Activated CD8-positive, alpha-beta T cell treated with anti-CD3 and anti-CD28 coated beads, Interleukin-2, amount 10 ng/mL, durations not matched to agents 7 days and 5 days (primary cell): ENCODE results near the gene AKIP1. TPM values are rescaled to one million over a fixed set of nuclear protein-coding genes. Genes with fewer than 3 reads are reported as not detected.
"Not testable (repeated sequence)": the region's sequence is repeated elsewhere in the genome, so short reads cannot be mapped to it uniquely, and the experiment has no call there.

Source experiments
- ATAC-seq: fragments of 150-1000 bp; cut with Tn5 transposase; one replicate; pipeline ENCODE4 v1.10.0; 2021; ENCODE audit warnings: moderate library complexity
- CTCF ChIA-PET: fragments of 350-600 bp; sonication (Branson Sonifier 250); formaldehyde crosslinking; loops from one replicate; lab custom pipeline; 2021; ENCODE audit warnings: antibody characterized with exemption; lab: Charles Lee
- POLR2A ChIA-PET: fragments of 350-600 bp; sonication (Branson Sonifier 250); formaldehyde crosslinking; loops from one replicate; lab custom pipeline; 2021; ENCODE audit warnings: antibody characterized with exemption; lab: Charles Lee
- DNase-seq: peaks from one replicate; pipeline ENCODE4 v3.0.0-alpha.2; 2020
- H3K27ac Mint-ChIP-seq: one replicate; pipeline ENCODE4 v1.8.0; 2021; ENCODE audit warnings: mild to moderate bottlenecking, mixed read lengths
- H3K27me3 Mint-ChIP-seq: one replicate; pipeline ENCODE4 v1.8.0; 2021; ENCODE audit warnings: low read depth, mixed read lengths
- H3K36me3 Mint-ChIP-seq: one replicate; pipeline ENCODE4 v1.8.0; 2021; ENCODE audit warnings: low read depth, mixed read lengths
- H3K4me1 Mint-ChIP-seq: one replicate; pipeline ENCODE4 v1.8.0; 2021; ENCODE audit warnings: low read depth, mixed read lengths
- H3K4me3 Mint-ChIP-seq: one replicate; pipeline ENCODE4 v1.8.0; 2021; ENCODE audit warnings: mild to moderate bottlenecking, mixed read lengths
- H3K9me3 Mint-ChIP-seq: one replicate; pipeline ENCODE4 v1.8.0; 2022; ENCODE audit warnings: mixed read lengths; ENCODE audit not compliant: insufficient read depth
- total RNA-seq, 2 experiments: library from RNA; stranded (reverse); gene quantifications; one replicate each; pipeline ENCODE4 v1.2.3, GENCODE V29; 2021

Gene AKIP1
- total RNA-seq, 2 experiments from 2014 or later, result 26.8 to 27.2 TPM

DNA sequence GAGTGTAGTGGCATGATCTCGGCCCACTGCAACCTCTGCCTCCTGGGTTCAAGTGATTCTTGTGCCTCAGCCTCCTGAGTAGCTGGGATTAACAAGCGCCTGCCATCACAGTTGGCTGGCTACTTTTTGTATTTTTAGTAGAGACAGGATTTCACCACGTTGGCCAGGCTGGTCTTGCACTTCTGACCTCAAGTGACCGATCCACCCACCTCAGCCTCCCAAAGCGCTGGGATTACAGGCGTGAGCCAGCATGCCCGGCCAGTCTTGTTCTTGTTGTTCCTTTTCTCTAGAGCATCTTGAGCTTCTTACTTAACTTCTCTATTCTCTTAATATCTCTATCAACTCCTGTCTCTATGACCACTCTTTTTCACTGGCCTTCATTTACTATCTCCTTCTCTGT is 29.4 kb upstream of the AKIP1 start:
- peaks cover 35% of the 10 kb centered on the region for H3K27me3 Mint-ChIP-seq
- CTCF ChIA-PET, H3K36me3 Mint-ChIP-seq, H3K9me3 Mint-ChIP-seq, ATAC-seq, DNase-seq, H3K4me1 Mint-ChIP-seq, H3K4me3 Mint-ChIP-seq, H3K27ac Mint-ChIP-seq, POLR2A ChIA-PET: not testable (repeated sequence)

DNA sequence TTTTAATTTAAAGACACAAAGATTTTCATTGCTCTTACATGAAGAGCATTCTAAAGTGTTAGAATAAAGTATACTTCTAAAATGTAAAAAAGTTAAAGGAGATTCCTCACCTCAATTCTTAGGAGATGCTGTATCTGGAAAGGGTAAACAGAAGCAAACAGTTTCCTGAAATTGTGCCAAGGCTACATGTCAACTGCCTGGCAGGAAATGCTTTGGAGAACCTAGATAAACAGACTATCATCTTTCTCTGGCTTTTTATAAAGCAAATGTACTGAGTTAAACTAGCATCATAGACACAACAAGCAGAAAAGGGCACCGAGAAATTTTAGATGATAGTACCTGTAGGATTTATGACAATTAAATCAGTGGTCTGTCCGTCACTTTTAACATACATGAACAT is 24.7 kb upstream of the AKIP1 start:
- Mint-ChIP-seq H3K36me3 (no peaks in the 10 kb centered on the region), H3K27ac (no peak overlapping the region), H3K4me3 (no peak overlapping the region), H3K27me3 (peaks cover 23% of the 10 kb centered on the region), H3K9me3 (no peaks in the 10 kb centered on the region), H3K4me1 (no peaks in the 10 kb centered on the region)
- DNase-seq, result no peak
- ChIA-PET CTCF (no interaction called here), POLR2A (no interaction called here)
- ATAC-seq, result no peak

DNA sequence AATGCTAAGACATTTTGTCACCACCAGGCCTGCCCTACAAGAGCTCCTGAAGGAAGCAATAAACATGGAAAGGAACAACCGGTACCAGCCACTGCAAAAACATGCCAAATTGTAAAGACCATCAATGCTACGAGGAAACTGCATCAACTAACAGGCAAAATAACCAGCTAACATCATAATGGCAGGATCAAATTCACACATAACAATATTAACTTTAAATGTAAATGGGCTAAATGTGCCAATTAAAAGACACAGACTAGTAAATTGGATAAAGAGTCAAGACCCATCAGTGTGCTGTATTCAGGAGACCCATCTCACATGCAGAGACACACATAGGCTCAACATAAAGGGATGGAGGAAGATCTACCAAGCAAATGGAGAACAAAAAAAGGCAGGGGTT is 19.8 kb upstream of the AKIP1 start:
- CTCF ChIA-PET, H3K4me3 Mint-ChIP-seq, H3K4me1 Mint-ChIP-seq, ATAC-seq, H3K9me3 Mint-ChIP-seq, H3K27ac Mint-ChIP-seq, H3K36me3 Mint-ChIP-seq, POLR2A ChIA-PET, DNase-seq: not testable (repeated sequence)
- H3K27me3 Mint-ChIP-seq, result peaks cover 16% of the 10 kb centered on the region

DNA sequence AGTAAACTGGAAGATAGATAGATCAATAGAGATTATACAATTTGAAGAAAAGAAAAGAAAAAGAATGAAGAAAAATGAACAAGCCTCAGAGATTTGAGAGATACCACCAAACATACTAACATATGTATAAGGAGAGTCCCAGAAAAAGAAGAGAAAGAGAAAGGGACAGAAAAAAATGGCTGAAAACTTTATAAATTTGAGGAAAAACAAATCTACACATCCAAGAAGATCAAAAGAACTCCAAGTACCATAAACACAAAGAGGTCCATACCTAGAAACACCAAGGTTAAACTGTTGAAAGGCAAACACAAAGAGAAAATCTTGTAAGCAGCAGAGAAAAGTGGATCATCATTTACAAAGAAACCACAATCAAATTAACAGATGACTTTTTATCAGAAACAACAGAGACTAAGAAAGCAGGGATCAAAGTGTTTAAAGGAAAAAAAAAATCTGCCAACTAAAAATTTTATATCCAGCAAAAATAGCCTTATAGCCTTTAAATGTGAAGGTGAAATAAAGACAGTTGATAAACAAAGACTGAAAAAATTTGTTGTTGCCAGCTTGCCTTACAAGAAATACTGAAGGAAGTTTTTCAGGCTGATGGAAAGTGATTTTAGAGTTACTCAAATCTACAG is 11.8 kb upstream of the AKIP1 start:
- no peak overlapping the region for H3K4me3 Mint-ChIP-seq
- no peak for DNase-seq
- no peak for ATAC-seq
- H3K36me3 Mint-ChIP-seq, result peaks cover 7% of the 10 kb centered on the region
- POLR2A ChIA-PET, result no interaction called here
- peaks cover 14% of the 10 kb centered on the region for H3K9me3 Mint-ChIP-seq
- H3K27ac Mint-ChIP-seq, result no peak overlapping the region
- H3K4me1 Mint-ChIP-seq, result no peaks in the 10 kb centered on the region
- H3K27me3 Mint-ChIP-seq, result peaks cover 8% of the 10 kb centered on the region
- CTCF ChIA-PET, result no interaction called here

DNA sequence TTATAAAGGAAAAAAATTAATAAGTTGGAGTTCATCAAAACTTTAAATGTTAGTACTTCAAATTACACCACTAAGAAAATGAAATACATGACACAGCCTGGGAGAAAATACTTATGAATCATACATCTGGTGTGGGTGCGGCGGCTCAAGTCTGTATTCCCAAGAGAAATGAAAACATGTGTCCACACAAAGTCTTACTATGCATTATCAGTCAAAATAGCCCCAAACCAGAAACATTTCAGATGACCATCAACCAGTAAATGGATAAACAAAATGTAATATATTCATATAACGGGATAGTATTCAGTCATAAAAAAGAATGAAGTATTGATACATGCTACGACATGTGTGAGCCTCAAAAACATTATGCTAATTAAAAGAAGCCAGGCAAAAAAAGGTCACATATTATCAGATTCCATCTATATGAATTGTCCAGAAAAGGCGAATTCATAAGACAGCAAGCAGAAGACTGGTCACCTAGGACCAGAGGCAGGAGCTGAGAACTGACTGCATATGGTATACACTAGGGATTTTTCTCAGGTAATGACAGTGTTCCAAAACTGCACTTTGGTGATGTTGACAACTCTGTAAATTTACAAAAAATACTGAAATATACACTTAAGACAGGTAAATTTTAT is 5.3 kb upstream of the AKIP1 start:
- Mint-ChIP-seq H3K36me3 (peaks cover 5% of the 10 kb centered on the region), H3K27me3 (peaks cover 24% of the 10 kb centered on the region), H3K4me1 (peaks cover 18% of the 10 kb centered on the region), H3K9me3 (no peaks in the 10 kb centered on the region), H3K27ac (no peak overlapping the region), H3K4me3 (no peak overlapping the region)
- ChIA-PET CTCF (no interaction called here), POLR2A (no interaction called here)
- no peak for DNase-seq
- ATAC-seq, result no peak

DNA sequence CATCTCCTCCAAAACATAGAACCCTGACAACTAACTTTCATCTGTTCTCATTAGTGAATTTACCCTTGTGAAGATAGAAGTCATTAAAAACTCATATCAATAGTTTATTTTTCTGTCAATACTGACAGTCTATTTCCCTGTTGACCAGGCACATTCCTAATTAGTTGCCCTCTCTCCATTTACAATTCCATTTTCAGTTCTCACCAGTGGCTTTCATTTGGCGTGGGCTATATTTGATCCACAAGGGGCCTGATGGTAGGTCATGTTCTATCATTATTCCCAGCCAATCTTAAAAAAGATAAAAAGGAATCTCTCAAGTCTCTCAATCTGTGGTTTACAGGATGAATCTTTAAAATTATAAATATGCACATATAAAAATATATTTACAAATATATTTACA is 3.9 kb upstream of the AKIP1 start:
- no peak overlapping the region for H3K27ac Mint-ChIP-seq
- ChIA-PET POLR2A (no interaction called here), CTCF (no interaction called here)
- no peak for DNase-seq
- no peak overlapping the region for H3K4me3 Mint-ChIP-seq
- no peaks in the 10 kb centered on the region for H3K9me3 Mint-ChIP-seq
- ATAC-seq, result no peak
- peaks cover 6% of the 10 kb centered on the region for H3K36me3 Mint-ChIP-seq
- H3K4me1 Mint-ChIP-seq, result peaks cover 19% of the 10 kb centered on the region
- H3K27me3 Mint-ChIP-seq, result peaks cover 21% of the 10 kb centered on the region

DNA sequence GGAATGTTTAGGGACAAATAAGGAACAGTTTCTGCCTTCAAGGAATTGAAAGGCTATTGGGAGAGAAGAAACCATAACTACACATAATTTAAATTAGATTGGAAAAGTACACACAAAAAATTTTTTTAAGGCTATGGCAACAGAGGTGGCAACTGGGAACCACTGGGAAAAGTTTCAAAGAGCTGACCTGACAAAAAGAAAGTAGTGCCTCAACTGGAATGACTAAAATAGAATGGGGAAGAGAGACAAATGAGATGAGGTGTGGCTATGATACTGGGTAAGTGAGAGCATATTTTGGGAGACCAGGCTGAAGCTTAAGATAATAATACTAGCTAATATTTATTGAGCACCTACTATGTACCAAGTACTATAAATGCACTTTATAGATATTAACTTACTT is 2.9 kb upstream of the AKIP1 start:
- peaks cover 24% of the 10 kb centered on the region for H3K4me1 Mint-ChIP-seq
- H3K27ac Mint-ChIP-seq, result no peak overlapping the region
- ChIA-PET CTCF (interaction anchor here (1.2 kb wide), 1 partner anchor 49 kb away, joined by 4 read pairs; no protein-coding TSS in a partner anchor), POLR2A (no interaction called here)
- no peak for DNase-seq
- peaks cover 5% of the 10 kb centered on the region for H3K36me3 Mint-ChIP-seq
- H3K4me3 Mint-ChIP-seq, result no peak overlapping the region
- H3K27me3 Mint-ChIP-seq, result peaks cover 21% of the 10 kb centered on the region
- no peaks in the 10 kb centered on the region for H3K9me3 Mint-ChIP-seq
- no peak for ATAC-seq

DNA sequence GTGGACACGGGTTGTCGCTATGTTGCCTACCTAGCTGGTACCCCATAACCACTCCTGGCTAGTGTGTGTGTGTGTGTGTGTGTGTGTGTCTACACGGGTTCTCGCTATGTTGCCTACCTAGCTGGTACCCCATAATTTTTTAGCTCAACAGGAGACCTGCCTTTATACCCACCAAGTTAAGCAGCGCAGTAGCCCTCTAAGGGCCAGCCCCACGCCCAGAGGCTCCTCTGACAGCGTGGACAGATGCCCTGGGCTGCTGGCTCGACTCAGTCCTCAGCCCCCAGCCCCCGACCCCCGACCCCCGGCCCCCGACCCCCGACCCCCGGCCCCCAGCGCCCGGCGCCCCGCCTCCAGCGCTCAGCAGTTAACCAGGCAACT is 351 bp upstream of the AKIP1 start:
- ATAC-seq (peak; percentile 29), DNase-seq (peak; percentile 29)
- H3K27ac Mint-ChIP-seq, result peak overlapping the region; percentile 53
- no peaks in the 10 kb centered on the region for H3K9me3 Mint-ChIP-seq
- ChIA-PET POLR2A (interaction anchor here (0.7 to 1.0 kb wide), 3 partner anchors 53 to 228 kb away, joined by 4 to 6 read pairs (median 4); partner anchors contain the start of genes RPL27A, TMEM9B and TRIM66), CTCF (interaction anchor here (1.3 to 3.6 kb wide), 3 partner anchors 50 to 227 kb away, joined by 3 to 33 read pairs (median 4); no protein-coding TSS in a partner anchor)
- peaks cover 42% of the 10 kb centered on the region for H3K4me1 Mint-ChIP-seq
- H3K27me3 Mint-ChIP-seq, result peaks cover 11% of the 10 kb centered on the region
- H3K4me3 Mint-ChIP-seq, result peak overlapping the region; percentile 93
- H3K36me3 Mint-ChIP-seq, result peaks cover 11% of the 10 kb centered on the region

DNA sequence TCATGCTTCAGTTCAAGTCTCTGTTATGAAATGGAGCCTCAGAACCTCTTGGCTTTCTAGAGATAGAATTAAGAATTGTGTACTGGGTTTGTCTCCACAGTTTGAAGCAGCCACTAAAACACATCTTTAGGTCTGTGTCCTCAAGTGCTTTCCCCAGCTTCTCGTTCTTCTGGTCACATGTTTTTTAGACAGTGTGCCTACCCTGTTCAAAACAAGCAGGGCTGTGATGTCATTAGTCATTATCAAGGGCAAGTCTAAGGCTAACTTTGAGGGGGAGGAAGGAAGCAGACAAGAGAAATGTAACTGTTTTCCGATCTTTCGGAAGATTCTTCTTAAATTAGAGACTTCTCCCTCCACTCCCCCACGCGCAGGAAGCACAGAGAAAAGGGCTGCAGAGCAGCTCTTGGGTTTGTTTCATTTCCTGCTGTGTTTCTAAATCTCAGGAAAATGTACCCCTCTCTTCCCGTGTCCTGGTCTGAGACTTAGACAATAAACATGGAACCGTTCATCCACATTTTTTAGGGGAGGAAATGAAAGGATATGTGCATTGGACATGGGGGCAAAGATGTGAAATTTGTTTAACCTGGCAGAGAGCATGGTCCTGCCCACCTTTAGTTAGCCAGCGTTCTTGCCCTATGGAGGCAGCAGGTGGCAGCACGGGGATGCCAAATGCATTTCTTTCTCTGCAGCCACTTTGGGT is 3.1 kb downstream of the AKIP1 start:
- peak; percentile 73 for DNase-seq
- H3K27ac Mint-ChIP-seq, result peak overlapping the region; percentile 81
- POLR2A ChIA-PET, result interaction anchor here (1.0 to 1.2 kb wide), 2 partner anchors 45 to 50 kb away, joined by 3 to 5 read pairs; partner anchors contain the start of gene TMEM9B
- peaks cover 6% of the 10 kb centered on the region for H3K27me3 Mint-ChIP-seq
- H3K4me1 Mint-ChIP-seq, result peaks cover 39% of the 10 kb centered on the region
- no peaks in the 10 kb centered on the region for H3K9me3 Mint-ChIP-seq
- peak; percentile 34 for ATAC-seq
- CTCF ChIA-PET, result interaction anchor here (0.5 to 5.4 kb wide), 27 partner anchors 9 to 1068 kb away, joined by 3 to 141 read pairs (median 4); partner anchors contain the start of genes ASCL3, TMEM41B and TMEM9B
- peak overlapping the region; percentile 60 for H3K4me3 Mint-ChIP-seq
- H3K36me3 Mint-ChIP-seq, result peaks cover 36% of the 10 kb centered on the region

DNA sequence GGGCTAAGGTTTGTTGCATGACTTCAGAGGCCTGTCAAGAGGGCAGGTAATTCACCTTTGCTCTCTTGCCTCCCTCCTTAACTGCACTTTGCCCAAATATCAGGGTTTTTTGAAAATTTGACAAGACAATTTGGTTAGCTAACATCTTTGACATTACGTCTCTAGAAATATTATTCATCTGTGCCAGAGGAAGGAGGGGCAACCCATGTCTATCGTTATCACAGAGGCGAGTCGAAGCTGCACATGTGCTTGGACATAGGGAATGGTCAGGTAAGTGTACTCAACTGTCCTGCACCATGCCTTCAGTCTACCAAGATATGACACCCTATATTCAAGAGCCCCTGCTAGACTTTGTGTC is 3.7 kb downstream of the AKIP1 start:
- Mint-ChIP-seq H3K36me3 (peaks cover 36% of the 10 kb centered on the region), H3K4me1 (peaks cover 37% of the 10 kb centered on the region), H3K27me3 (peaks cover 6% of the 10 kb centered on the region), H3K9me3 (no peaks in the 10 kb centered on the region), H3K4me3 (peak overlapping the region; percentile 60), H3K27ac (peak overlapping the region; percentile 81)
- DNase-seq (no peak), ATAC-seq (no peak)
- POLR2A ChIA-PET, result interaction anchor here (1.0 kb wide), 1 partner anchor 50 kb away, joined by 3 read pairs; the partner anchor contains the start of gene TMEM9B
- CTCF ChIA-PET, result interaction anchor here (0.7 to 5.4 kb wide), 20 partner anchors 9 to 592 kb away, joined by 3 to 141 read pairs (median 4); partner anchors contain the start of genes TMEM41B and TMEM9B

DNA sequence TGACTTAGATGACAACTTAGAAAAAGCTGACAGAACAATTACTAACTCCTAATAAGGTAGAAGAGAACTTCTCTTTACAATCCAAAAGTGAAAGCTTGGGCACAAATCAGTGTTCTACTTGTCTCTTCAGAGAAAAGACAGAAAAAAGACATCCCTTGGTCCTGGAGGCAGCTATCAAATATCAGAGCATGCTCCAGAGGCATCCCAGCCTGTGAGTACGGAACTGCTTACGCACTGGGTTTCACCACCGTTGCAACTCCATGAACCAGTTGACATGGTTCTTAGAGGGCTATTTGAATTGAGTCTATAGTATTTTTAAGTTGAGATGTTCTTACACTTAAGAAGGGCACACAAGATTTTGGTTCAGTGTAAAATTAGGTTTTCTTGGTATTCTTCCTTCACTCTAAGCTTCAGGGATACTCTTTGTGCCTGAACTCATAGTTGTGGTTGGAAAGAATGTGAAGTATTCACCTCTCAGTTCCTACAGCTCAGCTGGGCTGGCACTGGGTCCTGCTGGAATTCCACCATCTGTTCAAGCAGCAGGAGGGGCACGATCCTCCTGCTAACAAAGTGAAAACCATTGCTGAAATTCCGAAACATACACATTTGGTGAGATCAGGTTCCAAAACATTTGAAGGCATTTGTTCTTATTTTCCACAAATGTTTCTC is 6.3 kb downstream of the AKIP1 start:
- Mint-ChIP-seq H3K4me3 (no peak overlapping the region), H3K9me3 (no peaks in the 10 kb centered on the region), H3K36me3 (peaks cover 46% of the 10 kb centered on the region), H3K27me3 (no peaks in the 10 kb centered on the region), H3K4me1 (peaks cover 26% of the 10 kb centered on the region), H3K27ac (no peak overlapping the region)
- DNase-seq, result no peak
- ATAC-seq, result no peak
- POLR2A ChIA-PET, result no interaction called here
- CTCF ChIA-PET, result interaction anchor here (5.4 kb wide), 1 partner anchor 41 kb away, joined by 141 read pairs; no protein-coding TSS in a partner anchor
